GM19238 (cell line): ENCODE measurements around the gene AGBL4.
"Not testable (repeated sequence)": the region's sequence is repeated elsewhere in the genome, so short reads cannot be mapped to it uniquely, and the experiment has no call there.

Experiments used
- DNase-seq: peaks from one replicate; pipeline ENCODE4 v3.0.0; 2011; ENCODE audit warnings: low spot score; ENCODE audit not compliant: insufficient read length

Gene AGBL4

GRCh38 chr1:49307457-49307856, 716.3 kb downstream of the AGBL4 start:
- DNase-seq: no peak

GRCh38 chr1:49306507-49307070, 717.2 kb downstream of the AGBL4 start:
- no peak for DNase-seq

- DNase-seq: not testable (repeated sequence)
These were observed 721.4 kb downstream of the AGBL4 start for GRCh38 chr1:49302400-49302799.

GRCh38 chr1:49298304-49298703, 725.5 kb downstream of the AGBL4 start:
- no peak for DNase-seq

- no peak for DNase-seq
These were observed 726.0 kb downstream of the AGBL4 start for GRCh38 chr1:49297783-49298182.

GRCh38 chr1:49294539-49294938, 729.2 kb downstream of the AGBL4 start:
- DNase-seq: no peak

- no peak for DNase-seq
These were observed 730.7 kb downstream of the AGBL4 start for GRCh38 chr1:49293016-49293415.

GRCh38 chr1:49257211-49258049, 766.3 kb downstream of the AGBL4 start:
- not testable (repeated sequence) for DNase-seq

- DNase-seq: no peak
These were observed 770.8 kb downstream of the AGBL4 start for GRCh38 chr1:49252917-49253316.

- DNase-seq: no peak
These were observed 772.6 kb downstream of the AGBL4 start for GRCh38 chr1:49251019-49251784.

GRCh38 chr1:49240709-49241221, 783.0 kb downstream of the AGBL4 start:
- DNase-seq: no peak

GRCh38 chr1:49234988-49235387, 788.8 kb downstream of the AGBL4 start:
- DNase-seq: no peak

GRCh38 chr1:49229555-49229954, 794.2 kb downstream of the AGBL4 start:
- DNase-seq: no peak

GRCh38 chr1:49226758-49227157, 797.0 kb downstream of the AGBL4 start:
- DNase-seq: no peak

GRCh38 chr1:49225464-49225863, 798.3 kb downstream of the AGBL4 start:
- DNase-seq: no peak

- DNase-seq: no peak
These were observed 810.5 kb downstream of the AGBL4 start for GRCh38 chr1:49213301-49213700.

GRCh38 chr1:49208712-49209111, 815.0 kb downstream of the AGBL4 start:
- DNase-seq: no peak

- no peak for DNase-seq
These were observed 819.0 kb downstream of the AGBL4 start for GRCh38 chr1:49204720-49205119.

GRCh38 chr1:49200738-49201137, 823.0 kb downstream of the AGBL4 start:
- no peak for DNase-seq

GRCh38 chr1:49199564-49199963, 824.2 kb downstream of the AGBL4 start:
- no peak for DNase-seq

- no peak for DNase-seq
These were observed 826.7 kb downstream of the AGBL4 start for GRCh38 chr1:49197081-49197480.

GRCh38 chr1:49190138-49190537, 833.6 kb downstream of the AGBL4 start:
- DNase-seq: no peak
